Hepatic stellate cell (primary cell): ENCODE results near the gene LECT2.

Source experiments
- DNase-seq: peaks from one replicate; pipeline ENCODE4 v3.0.0; 2011; ENCODE audit warnings: low spot score

LECT2 gene

GRCh38 chr5:135978212-135978631 lies 23.4 kb upstream of the LECT2 start:
- DNase-seq: no peak

- no peak for DNase-seq
Observed at GRCh38 chr5:135977375-135977928, 22.7 kb upstream of the LECT2 start.

GRCh38 chr5:135976216-135976615 lies 21.4 kb upstream of the LECT2 start:
- DNase-seq: no peak

GRCh38 chr5:135975122-135975521 lies 20.3 kb upstream of the LECT2 start:
- no peak for DNase-seq

- DNase-seq: no peak
Observed at GRCh38 chr5:135974021-135974600, 19.3 kb upstream of the LECT2 start.

- no peak for DNase-seq
Observed at GRCh38 chr5:135973323-135974020, 18.7 kb upstream of the LECT2 start.

- no peak for DNase-seq
Observed at GRCh38 chr5:135971701-135972100, 16.9 kb upstream of the LECT2 start.

- no peak for DNase-seq
Observed at GRCh38 chr5:135966790-135967189, 12.0 kb upstream of the LECT2 start.

- no peak for DNase-seq
Observed at GRCh38 chr5:135966165-135966564, 11.4 kb upstream of the LECT2 start.

- no peak for DNase-seq
Observed at GRCh38 chr5:135965504-135965903, 10.7 kb upstream of the LECT2 start.

GRCh38 chr5:135964670-135965320 lies 10.0 kb upstream of the LECT2 start:
- DNase-seq: no peak

GRCh38 chr5:135955525-135955924 lies 742 bp upstream of the LECT2 start:
- no peak for DNase-seq

- no peak for DNase-seq
Observed at GRCh38 chr5:135953850-135954249, 933 bp downstream of the LECT2 start.

- DNase-seq: no peak
Observed at GRCh38 chr5:135952683-135953082, 2.1 kb downstream of the LECT2 start.

GRCh38 chr5:135951807-135952206 lies 3.0 kb downstream of the LECT2 start:
- DNase-seq: no peak

GRCh38 chr5:135951257-135951656 lies 3.5 kb downstream of the LECT2 start:
- DNase-seq: no peak

GRCh38 chr5:135950611-135951010 lies 4.2 kb downstream of the LECT2 start:
- no peak for DNase-seq

- peak; percentile 41 for DNase-seq
Observed at GRCh38 chr5:135944967-135945560, 9.7 kb downstream of the LECT2 start.

GRCh38 chr5:135944564-135944963 lies 10.2 kb downstream of the LECT2 start:
- no peak for DNase-seq

GRCh38 chr5:135942202-135942771 lies 12.5 kb downstream of the LECT2 start:
- DNase-seq: no peak

- no peak for DNase-seq
Observed at GRCh38 chr5:135941711-135942110, 13.1 kb downstream of the LECT2 start.

- no peak for DNase-seq
Observed at GRCh38 chr5:135937245-135937911, 17.4 kb downstream of the LECT2 start.
